ENCODE data around the gene PIP5KL1. TPM values are rescaled to one million over a fixed set of nuclear protein-coding genes. Genes with fewer than 3 reads are reported as not detected.
A peak's percentile ranks its signal among the peaks of the same experiment; 100 is the strongest.

PIP5KL1 gene
- total and polyA plus RNA-seq, 2 experiments from 2014 or later, result 0.89 to 3.4 TPM

- Histone ChIP-seq H3K27ac (no peak overlapping the region), H3K36me3 (no peaks in the 10 kb centered on the region), H3K9me3 (ENCODE audit: low read depth) (no peaks in the 10 kb centered on the region), H3K27me3 (peaks cover 36% of the 10 kb centered on the region), H3K4me1 (ENCODE audit: low read depth) (no peaks in the 10 kb centered on the region), H3K4me3 (no peak overlapping the region)
- DNase-seq (ENCODE audit: low read depth in 1 of 2, low spot score in 1 of 2), result no peak
- no peak for TF ChIP-seq CTCF (IDR thresholded peaks at IDR 0.05; ENCODE audit: low read depth, low read length)
Observed at GRCh38 chr9:127925959-127926905, 4.3 kb downstream of the PIP5KL1 start.

GRCh38 chr9:127924736-127925444 is 5.7 kb downstream of the PIP5KL1 start:
- Histone ChIP-seq H3K4me3 (no peak overlapping the region), H3K27me3 (peaks cover 36% of the 10 kb centered on the region)

GRCh38 chr9:127923771-127924170 is 6.8 kb downstream of the PIP5KL1 start:
- peaks cover 31% of the 10 kb centered on the region for H3K27me3 ChIP-seq
- H3K4me3 ChIP-seq, result no peak overlapping the region

More at GRCh38 chr9:127924736-127925444, 5.7 kb downstream of the PIP5KL1 start:
- no peak for TF ChIP-seq CTCF (IDR thresholded peaks at IDR 0.05; ENCODE audit: low read depth, low read length)
- Histone ChIP-seq H3K9me3 (ENCODE audit: low read depth) (no peaks in the 10 kb centered on the region), H3K4me1 (ENCODE audit: low read depth) (no peaks in the 10 kb centered on the region), H3K27ac (no peak overlapping the region), H3K36me3 (no peaks in the 10 kb centered on the region)
- DNase-seq (ENCODE audit: low read depth in 1 of 2, low spot score in 1 of 2), result no peak

GRCh38 chr9:127923046-127923445 is 7.5 kb downstream of the PIP5KL1 start:
- Histone ChIP-seq H3K27ac (no peak overlapping the region), H3K9me3 (ENCODE audit: low read depth) (no peaks in the 10 kb centered on the region), H3K4me3 (no peak overlapping the region), H3K4me1 (ENCODE audit: low read depth) (peaks cover 3% of the 10 kb centered on the region), H3K27me3 (peaks cover 24% of the 10 kb centered on the region), H3K36me3 (no peaks in the 10 kb centered on the region)
- DNase-seq (ENCODE audit: low read depth in 1 of 2, low spot score in 1 of 2), result no peak
- TF ChIP-seq CTCF (IDR thresholded peaks at IDR 0.05; ENCODE audit: low read depth, low read length), result no peak

More at GRCh38 chr9:127923771-127924170, 6.8 kb downstream of the PIP5KL1 start:
- no peaks in the 10 kb centered on the region for H3K36me3 ChIP-seq
- no peaks in the 10 kb centered on the region for H3K4me1 ChIP-seq (ENCODE audit: low read depth)
- no peaks in the 10 kb centered on the region for H3K9me3 ChIP-seq (ENCODE audit: low read depth)
- peak in 1 of 2 donors; percentile 71 for DNase-seq (ENCODE audit: low read depth in 1 of 2, low spot score in 1 of 2)
- H3K27ac ChIP-seq, result no peak overlapping the region
- no peak for TF ChIP-seq CTCF (IDR thresholded peaks at IDR 0.05; ENCODE audit: low read depth, low read length)

- Histone ChIP-seq H3K4me3 (no peak overlapping the region), H3K36me3 (no peaks in the 10 kb centered on the region), H3K27ac (no peak overlapping the region), H3K9me3 (ENCODE audit: low read depth) (no peaks in the 10 kb centered on the region), H3K4me1 (ENCODE audit: low read depth) (peaks cover 3% of the 10 kb centered on the region), H3K27me3 (peaks cover 10% of the 10 kb centered on the region)
- DNase-seq (ENCODE audit: low read depth in 1 of 2, low spot score in 1 of 2), result peak; percentile 58 to 65
- TF ChIP-seq CTCF (IDR thresholded peaks at IDR 0.05; ENCODE audit: low read depth, low read length), result peak; percentile 72
Observed at GRCh38 chr9:127921557-127922120, 8.9 kb downstream of the PIP5KL1 start.

Measured in cardiac muscle cell (in vitro differentiated cells and primary cell).